HepG2 (cell line): Measurements from ENCODE around the gene MILR1. TPM values are rescaled to one million over a fixed set of nuclear protein-coding genes. Genes with fewer than 3 reads are reported as not detected.

Source experiments
- FUBP1 ChIP-seq: sonication (generic); formaldehyde crosslinking; IDR thresholded peaks from 2 replicates; pipeline ENCODE4 v1.5.1; 2020; ENCODE audit warnings: missing genetic modification reagents, mild to moderate bottlenecking, borderline replicate concordance
- GFI1 ChIP-seq: sonication (generic); formaldehyde crosslinking; IDR thresholded peaks from 2 replicates; pipeline ENCODE4 v1.5.0; 2020; ENCODE audit warnings: missing genetic modification reagents, mild to moderate bottlenecking, borderline replicate concordance
- HNF4A ChIP-seq: sonication (generic); formaldehyde crosslinking; IDR thresholded peaks from 2 replicates; pipeline ENCODE4 v1.4.0; 2020; ENCODE audit warnings: missing genetic modification reagents
- KLF15 ChIP-seq: sonication (generic); formaldehyde crosslinking; IDR thresholded peaks from 2 replicates; pipeline ENCODE4 v1.8.1; 2023; ENCODE audit warnings: borderline replicate concordance, mild to moderate bottlenecking, inconsistent platforms, missing genetic modification reagents, mixed read lengths
- MIXL1 ChIP-seq: IDR thresholded peaks from 2 replicates; pipeline ENCODE4 v1.6.1; 2016
- NFATC3 ChIP-seq: sonication (generic); formaldehyde crosslinking; IDR thresholded peaks from 2 replicates; pipeline ENCODE4 v1.5.1; 2020; ENCODE audit warnings: mild to moderate bottlenecking, missing genetic modification reagents
- NR2F1 ChIP-seq, 2 experiments: fragments of 450-650 bp in 1 of 2; formaldehyde crosslinking in 1 of 2; IDR thresholded peaks; 2 replicates each; pipeline versions ENCODE4 v1.5.0 to v1.6.1; 2016 to 2020; ENCODE audit warnings: mild to moderate bottlenecking in 1 of 2, missing compliant biosample characterization in 1 of 2, missing genetic modification reagents in 1 of 2, moderate library complexity in 1 of 2
- POLR2AphosphoS2 ChIP-seq: IDR thresholded peaks from 2 replicates; pipeline ENCODE4 v1.6.1; 2011; ENCODE audit warnings: low read depth, low read length, improper control_type of control experiment
- TRIM22 ChIP-seq: fragments of 450-650 bp; IDR thresholded peaks from 2 replicates; pipeline ENCODE4 v1.6.1; 2017
- ZBTB37 ChIP-seq: sonication (generic); formaldehyde crosslinking; IDR thresholded peaks from 2 replicates; pipeline ENCODE4 v1.4.0; 2020; ENCODE audit warnings: mild to moderate bottlenecking, missing genetic modification reagents
- ZBTB44 ChIP-seq: sonication (generic); formaldehyde crosslinking; IDR thresholded peaks from 2 replicates; pipeline ENCODE4 v1.4.0; 2020; ENCODE audit warnings: missing genetic modification reagents
- ZNF101 ChIP-seq: sonication (generic); formaldehyde crosslinking; IDR thresholded peaks from 2 replicates; pipeline ENCODE4 v1.4.0; 2020; ENCODE audit warnings: mild to moderate bottlenecking, low read depth, missing genetic modification reagents, borderline replicate concordance
- ZNF446 ChIP-seq: sonication (generic); formaldehyde crosslinking; IDR thresholded peaks from 2 replicates; pipeline ENCODE4 v1.5.0; 2020; ENCODE audit warnings: mild to moderate bottlenecking, missing genetic modification reagents
- ZNF552 ChIP-seq: sonication (generic); formaldehyde crosslinking; IDR thresholded peaks from 2 replicates; pipeline ENCODE4 v1.9.0; 2022; ENCODE audit warnings: missing genetic modification reagents, mild to moderate bottlenecking, borderline replicate concordance
- ZNF674 ChIP-seq: sonication (generic); formaldehyde crosslinking; IDR thresholded peaks from 2 replicates; pipeline ENCODE4 v1.5.0; 2020; ENCODE audit warnings: low read depth, mild to moderate bottlenecking, missing genetic modification reagents
- ZNF770 ChIP-seq: sonication (generic); formaldehyde crosslinking; IDR thresholded peaks from 2 replicates; pipeline ENCODE4 v1.5.0; 2020; ENCODE audit warnings: mild to moderate bottlenecking, missing genetic modification reagents
- ZNF782 ChIP-seq: sonication (generic); formaldehyde crosslinking; IDR thresholded peaks from 2 replicates; pipeline ENCODE4 v1.4.0; 2020; ENCODE audit warnings: missing genetic modification reagents, mild to moderate bottlenecking, borderline replicate concordance
- ZNF800 ChIP-seq: sonication (generic); formaldehyde crosslinking; IDR thresholded peaks from 2 replicates; pipeline ENCODE4 v1.4.0; 2020; ENCODE audit warnings: missing genetic modification reagents
- polyA plus RNA-seq, 8 experiments: library from polyadenylated mRNA; depleted of rRNA in 3 of 8; stranded (reverse) in 7 of 8; unstranded in 1 of 8; fragments of >200 nt; fragmentation: Illumina TruSeq in 4 of 8; extraction: Trizol in 4 of 8; gene quantifications; 2 replicates each; pipeline versions ENCODE4 v1.2.1 to v1.2.3, GENCODE V29; 2011 to 2016; ENCODE audit warnings: low read depth in 4 of 8, missing spikeins in 1 of 8, mixed read lengths in 1 of 8; ENCODE audit not compliant: insufficient read depth in 1 of 8
- total RNA-seq, 5 experiments: library from RNA; depleted of rRNA; stranded (reverse); fragments of >200 nt; fragmentation: Illumina TruSeq; extraction: Trizol; gene quantifications; 2 replicates each; pipeline ENCODE4 v1.2.3, GENCODE V29; 2016; ENCODE audit warnings: low read depth in 1 of 5

MILR1 gene
- total and polyA plus RNA-seq, 2 of the 13 experiments (the other 11 are each of a cell fraction or from before 2014, with no cell fraction given) = 0.27 to 1.7 TPM

- TF ChIP-seq ZNF770 (CRISPR knock-in tag) (0 out of 2 replicates have a peak, but pooled peaks have one; percentile 2), MIXL1 (CRISPR knock-in tag) (no peak), ZBTB44 (no peak), ZNF674 (CRISPR knock-in tag) (no peak), NR2F1 (CRISPR knock-in tag; IDR thresholded peaks at IDR 0.05) (0 out of 4 replicates have a peak, but pooled peaks of 1 of the 2 experiments have one; percentile 5), ZNF552 (peak; percentile 64; the same call in 1 of the 2 replicates), GFI1 (no peak), ZNF782 (CRISPR knock-in tag) (no peak), ZNF446 (CRISPR knock-in tag) (no peak; the same call in 1 of the 2 replicates), NFATC3 (no peak), ZBTB37 (no peak), KLF15 (CRISPR knock-in tag) (no peak), FUBP1 (CRISPR knock-in tag) (no peak), POLR2AphosphoS2 (0 out of 2 replicates have a peak, but pooled peaks have one; percentile 20), ZNF101 (CRISPR knock-in tag) (0 out of 2 replicates have a peak, but pooled peaks have one; percentile 43), ZNF800 (CRISPR knock-in tag) (no peak), HNF4A (peak; percentile 23), TRIM22 (no peak)
Measured at GRCh38 chr17:64497565-64498035, 48.7 kb downstream of the MILR1 start (continued).
